Brain pericyte (primary cell): ENCODE results near the gene KCNN1.
"Not testable (repeated sequence)": the region's sequence is repeated elsewhere in the genome, so short reads cannot be mapped to it uniquely, and the experiment has no call there.

Experiments
- DNase-seq: peaks from one replicate; pipeline ENCODE4 v3.0.0-alpha.2; 2012; ENCODE audit warnings: low read depth, low spot score

KCNN1 gene

GRCh38 chr19:18000915-18001776 is 34.2 kb downstream of the KCNN1 start:
- peak; percentile 50 for DNase-seq

GRCh38 chr19:18001777-18002345 is 35.0 kb downstream of the KCNN1 start:
- DNase-seq = no peak

- DNase-seq = no peak
Observed at GRCh38 chr19:18002347-18002850, 35.5 kb downstream of the KCNN1 start.

- DNase-seq = not testable (repeated sequence)
Observed at GRCh38 chr19:18005750-18006149, 38.8 kb downstream of the KCNN1 start.

- peak; percentile 41 for DNase-seq
Observed at GRCh38 chr19:18007044-18007916, 40.4 kb downstream of the KCNN1 start.

- peak; percentile 65 for DNase-seq
Observed at GRCh38 chr19:18007917-18008673, 41.2 kb downstream of the KCNN1 start, which contains the start of gene ARRDC2. ARRDC2 (plus strand) TSS chr19:18008170; CDS start chr19:18008311, 141 bp downstream.

- DNase-seq = no peak
Observed at GRCh38 chr19:18008814-18009213, 41.9 kb downstream of the KCNN1 start.

- no peak for DNase-seq
Observed at GRCh38 chr19:18009412-18010066, 42.6 kb downstream of the KCNN1 start.

GRCh38 chr19:18010149-18010548 is 43.2 kb downstream of the KCNN1 start:
- no peak for DNase-seq

GRCh38 chr19:18013210-18014111 is 46.6 kb downstream of the KCNN1 start:
- DNase-seq = no peak

- no peak for DNase-seq
Observed at GRCh38 chr19:18014197-18014596, 47.3 kb downstream of the KCNN1 start.

GRCh38 chr19:18016209-18016910 is 49.5 kb downstream of the KCNN1 start:
- no peak for DNase-seq

GRCh38 chr19:18017275-18018083 is 50.6 kb downstream of the KCNN1 start:
- DNase-seq = no peak

GRCh38 chr19:18020212-18021085 is 53.5 kb downstream of the KCNN1 start:
- no peak for DNase-seq

- DNase-seq = no peak
Observed at GRCh38 chr19:18021121-18021755, 54.3 kb downstream of the KCNN1 start.

GRCh38 chr19:18023622-18024251 is 56.8 kb downstream of the KCNN1 start:
- no peak for DNase-seq
